K562 (cell line): ENCODE results near the gene BCL11A. TPM values are rescaled to one million over a fixed set of nuclear protein-coding genes. Genes with fewer than 3 reads are reported as not detected.

ENCODE experiments used
- ATAC-seq: fragments of 200-7000 bp; cut with Tn5 transposase; 3 replicates; pipeline ENCODE4 v1.9.1; 2020; ENCODE audit warnings: moderate library complexity
- BruUV-seq: library from RNA; stranded (reverse); fragments of 400-500 nt; replicated peaks from 2 replicates; lab custom pipeline; 2021; lab: Mats Ljungman, UMichigan
- CTCF ChIA-PET: fragments of 300-600 bp; formaldehyde crosslinking; extraction: SDS; loops from one replicate; lab custom pipeline; 2021; ENCODE audit warnings: low intra/inter-chr PET ratio; lab: Yijun Ruan, JAX
- POLR2A ChIA-PET: fragments of 300-600, 350-650 bp; sonication (Branson Sonifier 250); formaldehyde crosslinking; extraction: SDS; loops from one replicate; lab custom pipeline; 2021; ENCODE audit warnings: antibody characterized with exemption, inconsistent platforms; lab: Yijun Ruan, JAX
- DNase-seq, 4 experiments: peaks; one replicate each; pipeline versions ENCODE4 v3.0.0 to v3.0.0-alpha.2; 2011 to 2018; ENCODE audit warnings: low spot score in 3 of 4, mixed read lengths in 3 of 4; ENCODE audit errors: extremely low read depth in 1 of 4
- FAIRE-seq: peaks from 2 replicates; lab custom pipeline; 2011; peaks lifted over from hg19 to GRCh38; lab: Jason Lieb, UNC
- H2AFZ ChIP-seq: 2 replicates; pipeline ENCODE4 v1.6.0; 2011; ENCODE audit warnings: low read depth, low read length, control low read depth, inconsistent platforms
- H3K27ac ChIP-seq: fragments of 200-600 bp; 3 replicates; pipeline ENCODE4 v1.8.0; 2011; ENCODE audit warnings: low read depth, mild to moderate bottlenecking, control low read depth, inconsistent platforms, low read length, moderate library complexity, mixed read lengths; ENCODE audit errors: extremely low read depth
- H3K27me3 ChIP-seq, 2 experiments: fragments of 300-600 bp in 1 of 2; 2 replicates in 1 of 2; 3 replicates in 1 of 2; pipeline versions ENCODE4 v1.6.0 to v1.8.0; 2011; ENCODE audit warnings: inconsistent platforms in 2 of 2, low read length in 2 of 2, mild to moderate bottlenecking in 1 of 2, mixed read lengths in 1 of 2, moderate library complexity in 1 of 2; ENCODE audit not compliant: control insufficient read depth in 2 of 2, insufficient read depth in 2 of 2
- H3K36me3 ChIP-seq: fragments of 300-600 bp; 3 replicates; pipeline ENCODE4 v1.8.0; 2011; ENCODE audit warnings: mild to moderate bottlenecking, low read length, inconsistent platforms; ENCODE audit not compliant: control insufficient read depth, insufficient read depth
- H3K4me1 ChIP-seq, 2 experiments: fragments of 200-600 bp in 1 of 2; replicated peaks in 1 of 2; 2 replicates in 1 of 2; 3 replicates in 1 of 2; pipeline versions ENCODE4 v1.5.1 to v1.8.0; 2011; ENCODE audit warnings: inconsistent platforms in 2 of 2, low read length in 2 of 2, mild to moderate bottlenecking in 1 of 2, mixed read lengths in 1 of 2, moderate library complexity in 1 of 2; ENCODE audit not compliant: control insufficient read depth in 2 of 2, insufficient read depth in 2 of 2
- H3K4me2 ChIP-seq: 2 replicates; pipeline ENCODE4 v1.6.1; 2011; ENCODE audit warnings: low read length, control low read depth, inconsistent platforms, mixed read lengths; ENCODE audit not compliant: insufficient read depth
- H3K4me3 ChIP-seq: fragments of 200-600 bp; sonication (generic), shearing (Covaris generic); 2 replicates; pipeline ENCODE4 v1.5.1; 2016; ENCODE audit warnings: control low read depth, inconsistent platforms
- H3K79me2 ChIP-seq: fragments of 200-600 bp; 3 replicates; pipeline ENCODE4 v1.8.0; 2011; ENCODE audit warnings: low read length, inconsistent platforms; ENCODE audit not compliant: control insufficient read depth, insufficient read depth
- H3K9ac ChIP-seq, 2 experiments: 2 replicates each; pipeline versions ENCODE4 v1.6.0 to v1.6.1; 2011; ENCODE audit warnings: low read depth in 2 of 2, low read length in 2 of 2, control low read depth in 1 of 2, inconsistent platforms in 1 of 2, mild to moderate bottlenecking in 1 of 2, mixed read lengths in 1 of 2; ENCODE audit not compliant: insufficient read depth in 1 of 2
- H3K9me1 ChIP-seq: one replicate; pipeline ENCODE4 v1.6.0; 2011; ENCODE audit warnings: inconsistent platforms, mild to moderate bottlenecking, low read length, moderate library complexity; ENCODE audit not compliant: control insufficient read depth, insufficient read depth
- H3K9me3 ChIP-seq: replicated peaks from 2 replicates; pipeline ENCODE4 v1.5.1; 2011; ENCODE audit warnings: low read depth, low read length, inconsistent platforms; ENCODE audit not compliant: control insufficient read depth, insufficient read depth
- H4K20me1 ChIP-seq: replicated peaks from 2 replicates; pipeline ENCODE4 v1.6.1; 2011; ENCODE audit warnings: low read length, inconsistent platforms, mixed read lengths; ENCODE audit not compliant: control insufficient read depth, insufficient read depth
- BRCA1 ChIP-seq, 2 experiments: fragments of 450-650 bp in 1 of 2; sonication (generic) in 1 of 2; formaldehyde crosslinking in 1 of 2; IDR thresholded peaks; 2 replicates each; pipeline versions ENCODE4 v1.5.0 to v1.6.1; 2017 to 2020; ENCODE audit warnings: mild to moderate bottlenecking in 1 of 2, missing genetic modification reagents in 1 of 2
- CREM ChIP-seq: IDR thresholded peaks from 2 replicates; pipeline ENCODE4 v1.6.1; 2014; ENCODE audit warnings: antibody characterized with exemption, low read depth
- HBP1 ChIP-seq: fragments of 450-650 bp; formaldehyde crosslinking; IDR thresholded peaks from 2 replicates; pipeline ENCODE4 v1.4.0; 2022; ENCODE audit warnings: missing genetic modification characterization
- HNRNPLL ChIP-seq: fragments of 200-400 bp; formaldehyde crosslinking; IDR thresholded peaks from 2 replicates; pipeline ENCODE4 v1.6.1; 2017; ENCODE audit warnings: low read length, low read depth, mild to moderate bottlenecking; ENCODE audit not compliant: poor library complexity, severe bottlenecking
- MAFK ChIP-seq: IDR thresholded peaks from 2 replicates; pipeline ENCODE4 v1.6.1; 2011; ENCODE audit warnings: low read length, improper control_type of control experiment
- PHB ChIP-seq: fragments of 250-450 bp; sonication (Bioruptor Pico); IDR thresholded peaks from 2 replicates; pipeline ENCODE4 v1.5.0; 2021
- REST ChIP-seq, 2 experiments: fragments of 450-650 bp; formaldehyde crosslinking in 1 of 2; IDR thresholded peaks; 2 replicates each; pipeline versions ENCODE4 v1.4.0 to v1.6.1; 2014 to 2020; ENCODE audit warnings: mild to moderate bottlenecking in 2 of 2, borderline replicate concordance in 1 of 2, low read depth in 1 of 2
- SIN3B ChIP-seq: fragments of 450-650 bp; IDR thresholded peaks from 2 replicates; pipeline ENCODE4 v1.6.1; 2017; ENCODE audit warnings: low read depth, mild to moderate bottlenecking, moderate library complexity
- SLC30A9 ChIP-seq: fragments of 250-450 bp; sonication (Bioruptor Pico); IDR thresholded peaks from 2 replicates; pipeline ENCODE4 v1.8.0; 2022; ENCODE audit warnings: mild to moderate bottlenecking, moderate library complexity
- XRCC3 ChIP-seq: fragments of 450-650 bp; IDR thresholded peaks from 2 replicates; pipeline ENCODE4 v1.6.1; 2017; ENCODE audit warnings: mild to moderate bottlenecking, moderate library complexity
- ZNF77 ChIP-seq: fragments of 250-450 bp; sonication (Bioruptor Pico); IDR thresholded peaks from 2 replicates; pipeline ENCODE4 v1.5.0; 2020
- WGBS: fragments of 100-300 bp; shearing (Covaris generic); methylation state at CpG from one replicate; pipeline ENCODE4 v1.1.6; 2016; ENCODE audit warnings: low coverage, mixed read lengths; ENCODE audit not compliant: insufficient coverage; ENCODE audit errors: missing lambda C conversion rate; 5-methylcytosine and 5-hydroxymethylcytosine counted together
- in situ Hi-C: fragments of 300-500 bp; cut with MboI; formaldehyde crosslinking; loops from 4 replicates; pipeline ENCODE4 v1.15.0; 2018; ENCODE audit warnings: inconsistent platforms, mixed read lengths
- intact Hi-C: fragments of 100-400 bp; cut with micrococcal nuclease; formaldehyde crosslinking; loops from 2 replicates; pipeline ENCODE4 v1.14.2; 2022
- polyA plus RNA-seq, 8 experiments: library from polyadenylated mRNA; depleted of rRNA in 4 of 8; stranded (reverse) in 5 of 8; unstranded in 3 of 8; fragments of >200 nt; fragmentation: Nextera tagmentation in 2 of 8; fragmentation: Illumina TruSeq in 1 of 8; extraction: Ambion mirVana in 2 of 8; extraction: Trizol in 1 of 8; gene quantifications; 2 replicates each; pipeline versions ENCODE4 v1.2.1 to v1.2.3, GENCODE V29; 2011 to 2014; ENCODE audit warnings: inconsistent platforms in 1 of 8, missing spikeins in 1 of 8
- total RNA-seq, 7 experiments: library from RNA; depleted of rRNA in 6 of 7; stranded (reverse); fragments of >200 nt in 6 of 7; fragmentation: Illumina TruSeq in 2 of 7; extraction: Trizol in 2 of 7; gene quantifications; 2 replicates each; pipeline versions ENCODE4 v1.2.1 to v1.2.3, GENCODE V29; 2011 to 2021; ENCODE audit warnings: low replicate concordance in 1 of 7

BCL11A gene
- total and polyA plus RNA-seq, 9 of the 15 experiments (the other 6 are each of a cell fraction or from before 2014, with no cell fraction given): 0.13 TPM; not detected in 8

DNA sequence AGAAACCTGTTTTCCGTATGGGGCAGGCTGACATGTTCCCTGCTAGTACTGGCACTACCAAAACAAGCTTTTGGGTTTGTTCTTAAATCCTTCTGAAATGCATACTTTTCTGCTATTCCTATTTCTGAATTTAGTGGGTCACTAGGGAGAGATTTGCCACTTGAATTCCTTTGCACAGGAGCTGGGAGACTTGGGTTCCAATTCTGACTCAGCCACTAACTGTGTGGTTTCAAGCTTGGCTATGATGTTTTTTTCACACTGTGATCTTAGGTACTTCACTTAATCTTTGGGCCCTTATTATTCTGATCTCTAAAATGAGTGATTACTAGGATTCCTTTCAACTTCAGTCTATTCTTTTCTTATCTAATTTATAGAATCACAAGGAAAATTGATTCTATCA is 105.5 kb downstream of the BCL11A start (continued):
- TF ChIP-seq HBP1: no peak
- TF ChIP-seq SLC30A9: no peak
- no peak for TF ChIP-seq PHB (CRISPR knock-in tag)

DNA sequence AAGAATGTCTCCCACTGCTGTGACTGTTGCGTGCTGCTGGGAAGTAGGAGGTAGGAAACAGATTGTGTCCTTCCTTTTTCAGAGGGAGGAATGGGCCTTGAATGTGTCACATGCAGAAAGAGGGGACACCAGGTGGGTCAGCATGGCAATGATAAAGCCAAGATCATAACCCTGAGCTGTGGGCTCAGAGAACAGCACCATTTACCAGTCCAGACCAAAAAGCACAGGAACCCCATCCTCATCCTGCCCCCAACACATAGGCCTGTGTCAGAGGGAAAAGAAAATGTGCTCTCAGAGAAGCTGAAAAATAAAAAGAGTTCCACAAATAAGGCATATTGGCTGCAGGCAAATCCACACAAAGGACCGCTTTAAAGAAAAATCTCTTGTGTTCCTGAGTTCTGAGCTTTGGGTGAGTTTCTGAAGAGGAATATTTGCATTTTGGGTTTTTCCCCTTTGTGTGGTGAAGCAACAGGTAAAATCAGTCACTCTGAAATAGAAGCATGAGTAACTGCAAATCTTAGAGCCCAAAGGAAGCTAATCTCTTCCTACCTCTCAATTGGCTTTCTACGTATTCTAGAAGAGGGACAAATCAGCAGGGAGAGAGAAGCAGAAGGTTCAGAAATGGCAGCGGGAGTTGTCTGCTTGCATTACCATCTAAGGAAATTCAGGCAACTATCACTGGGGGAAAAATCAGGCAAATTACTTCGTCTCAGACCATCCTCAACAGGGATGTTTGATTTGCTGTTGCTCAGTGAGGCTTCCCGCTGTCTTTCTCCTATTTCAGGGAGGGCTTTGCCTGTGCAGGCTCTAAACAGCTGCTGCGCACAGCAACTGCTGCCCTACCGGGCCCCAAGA is 106.8 kb downstream of the BCL11A start:
- Histone ChIP-seq H3K9me3 (no peaks in the 10 kb centered on the region), H3K79me2 (no peaks in the 10 kb centered on the region), H3K4me2 (no peak overlapping the region), H3K27me3 (no peaks in the 10 kb centered on the region; a peak in 1 of 5 replicates), H3K27ac (no peak overlapping the region), H3K9me1 (no peaks in the 10 kb centered on the region), H3K4me3 (no peak overlapping the region), H3K9ac (no peak overlapping the region), H4K20me1 (no peaks in the 10 kb centered on the region), H2AFZ (no peak overlapping the region), H3K4me1 (no peaks in the 10 kb centered on the region), H3K36me3 (no peaks in the 10 kb centered on the region)
- FAIRE-seq (no peak), ATAC-seq (no peak), DNase-seq (no peak)
- WGBS: 1% methylated on average over 6 of the region's 8 CpGs
- BruUV-seq: no TSS peak
- CTCF ChIA-PET: no interaction called here
- POLR2A ChIA-PET: interaction anchor here (0.8 kb wide), 1 partner anchor 9 kb away, joined by 3 read pairs; no protein-coding TSS in a partner anchor
- intact Hi-C loops (no loop called here), in situ Hi-C loops (no loop called here)
- TF ChIP-seq MAFK: no peak
- no peak for TF ChIP-seq BRCA1 (IDR thresholded peaks at IDR 0.05)
- no peak for TF ChIP-seq BRCA1 (CRISPR knock-in tag; IDR thresholded peaks at IDR 0.05)
- no peak for TF ChIP-seq SLC30A9
- no peak for TF ChIP-seq REST (IDR thresholded peaks at IDR 0.05; ENCODE audit: borderline replicate concordance)
- TF ChIP-seq REST (CRISPR knock-in tag; IDR thresholded peaks at IDR 0.05; ENCODE audit: low read depth): no peak
- TF ChIP-seq HNRNPLL: no peak
- TF ChIP-seq XRCC3: no peak
- no peak for TF ChIP-seq SIN3B
- TF ChIP-seq CREM: no peak
- TF ChIP-seq ZNF77 (CRISPR knock-in tag): no peak
